Nephron (organoid): ENCODE measurements around the gene ARL2BP.
A peak's percentile ranks its signal among the peaks of the same experiment; 100 is the strongest.

ENCODE experiments used
- H3K27ac Mint-ChIP-seq, 3 experiments: 2 replicates each; pipeline ENCODE4 v1.8.0; 2020; ENCODE audit warnings: mixed read lengths in 3 of 3, mild to moderate bottlenecking in 2 of 3, moderate library complexity in 1 of 3
- H3K27me3 Mint-ChIP-seq: 2 replicates; pipeline ENCODE4 v1.8.0; 2021; ENCODE audit warnings: low read depth, mild to moderate bottlenecking, moderate library complexity, mixed read lengths
- H3K36me3 Mint-ChIP-seq: 2 replicates; pipeline ENCODE4 v1.8.0; 2020; ENCODE audit warnings: low read depth, mixed read lengths
- H3K4me1 Mint-ChIP-seq: 2 replicates; pipeline ENCODE4 v1.8.0; 2020; ENCODE audit warnings: mixed read lengths
- H3K4me3 Mint-ChIP-seq, 3 experiments: 2 replicates each; pipeline ENCODE4 v1.8.0; 2020; ENCODE audit warnings: mild to moderate bottlenecking in 3 of 3, mixed read lengths in 3 of 3, moderate library complexity in 2 of 3
- H3K9me3 Mint-ChIP-seq: 2 replicates; pipeline ENCODE4 v1.8.0; 2020; ENCODE audit warnings: mixed read lengths
- TF ChIP-seq, protein P1 (sequence below), 3 experiments: fragments of 200-600 bp; sonication (generic); IDR thresholded peaks; one replicate each; pipeline ENCODE4 v1.5.0; 2021; ENCODE audit warnings: antibody characterized with exemption in 3 of 3; ENCODE audit not compliant: unreplicated experiment in 3 of 3

ARL2BP gene

DNA sequence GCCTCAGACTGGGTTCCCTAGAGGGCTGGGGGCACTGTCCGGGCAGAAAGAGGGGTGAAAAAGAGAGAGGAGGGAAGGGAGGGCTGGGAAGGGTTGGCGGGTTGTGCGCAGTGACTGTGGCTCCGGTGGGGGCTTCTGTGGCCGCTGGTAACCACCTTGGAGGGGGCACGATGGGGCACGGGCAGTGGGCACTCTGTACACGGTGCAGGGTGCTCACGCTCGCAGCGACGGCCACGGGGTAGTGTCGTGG is 38.8 kb downstream of the ARL2BP start:
- no peak overlapping the region for H3K27ac Mint-ChIP-seq
- no peaks in the 10 kb centered on the region for H3K9me3 Mint-ChIP-seq
- H3K27me3 Mint-ChIP-seq, result peaks cover 74% of the 10 kb centered on the region
- no peaks in the 10 kb centered on the region for H3K4me1 Mint-ChIP-seq
- no peaks in the 10 kb centered on the region for H3K36me3 Mint-ChIP-seq
- TF ChIP-seq, protein P1, sequence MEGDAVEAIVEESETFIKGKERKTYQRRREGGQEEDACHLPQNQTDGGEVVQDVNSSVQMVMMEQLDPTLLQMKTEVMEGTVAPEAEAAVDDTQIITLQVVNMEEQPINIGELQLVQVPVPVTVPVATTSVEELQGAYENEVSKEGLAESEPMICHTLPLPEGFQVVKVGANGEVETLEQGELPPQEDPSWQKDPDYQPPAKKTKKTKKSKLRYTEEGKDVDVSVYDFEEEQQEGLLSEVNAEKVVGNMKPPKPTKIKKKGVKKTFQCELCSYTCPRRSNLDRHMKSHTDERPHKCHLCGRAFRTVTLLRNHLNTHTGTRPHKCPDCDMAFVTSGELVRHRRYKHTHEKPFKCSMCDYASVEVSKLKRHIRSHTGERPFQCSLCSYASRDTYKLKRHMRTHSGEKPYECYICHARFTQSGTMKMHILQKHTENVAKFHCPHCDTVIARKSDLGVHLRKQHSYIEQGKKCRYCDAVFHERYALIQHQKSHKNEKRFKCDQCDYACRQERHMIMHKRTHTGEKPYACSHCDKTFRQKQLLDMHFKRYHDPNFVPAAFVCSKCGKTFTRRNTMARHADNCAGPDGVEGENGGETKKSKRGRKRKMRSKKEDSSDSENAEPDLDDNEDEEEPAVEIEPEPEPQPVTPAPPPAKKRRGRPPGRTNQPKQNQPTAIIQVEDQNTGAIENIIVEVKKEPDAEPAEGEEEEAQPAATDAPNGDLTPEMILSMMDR (IDR thresholded peaks at IDR 0.05; ENCODE audit: unreplicated experiment in 3 of 3), result no peak
- H3K4me3 Mint-ChIP-seq, result peak overlapping the region; percentile 79 to 86 (median 79)

DNA sequence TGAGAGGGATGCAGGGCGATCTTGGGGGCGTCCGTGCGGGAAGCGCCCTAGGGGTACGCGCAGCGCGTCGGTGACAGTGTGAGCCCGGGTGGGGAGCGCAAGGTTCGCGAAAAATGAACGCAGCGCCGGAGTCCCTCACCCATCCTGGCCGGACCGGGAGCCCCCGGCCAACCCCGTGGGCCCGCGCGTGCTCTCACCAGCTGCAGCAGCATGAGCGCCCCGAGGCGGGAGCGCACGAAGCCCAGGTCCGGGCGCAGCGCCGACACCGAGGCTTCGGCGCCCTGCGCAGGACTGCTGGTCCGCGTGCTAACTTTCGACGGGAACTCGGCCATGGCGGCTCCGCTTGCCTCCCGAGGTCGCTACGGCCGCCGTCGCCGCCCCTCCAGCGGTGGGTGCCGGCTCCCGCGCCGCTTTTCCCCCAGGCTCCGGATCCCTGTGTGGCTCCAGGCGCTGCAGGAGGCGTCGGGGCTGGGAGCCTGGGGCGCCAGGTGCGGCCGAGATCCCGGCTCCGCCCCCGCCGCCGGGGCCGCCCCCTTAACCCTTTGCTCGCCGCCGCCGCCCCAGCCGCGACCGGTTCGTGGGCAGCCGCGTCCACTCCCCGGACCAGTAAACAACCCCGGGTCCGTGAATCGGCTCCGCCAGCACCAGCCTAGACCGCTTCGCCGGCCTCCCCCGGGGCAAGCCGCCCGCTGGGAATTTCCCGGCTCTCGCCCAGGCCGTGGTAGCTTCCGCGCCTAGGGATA is 39.3 kb downstream of the ARL2BP start, which contains the start of gene PLLP:
PLLP (minus strand) TSS at position 464 of the 743 bp plus-strand sequence; CDS start at position 332, 132 bp downstream.
- peak within 1 kb of the TSS; percentile 79 to 86 (median 79) for H3K4me3 Mint-ChIP-seq
- H3K27me3 Mint-ChIP-seq, result peaks cover 74% of the 10 kb centered on the region
- H3K4me1 Mint-ChIP-seq, result no peaks in the 10 kb centered on the region

DNA sequence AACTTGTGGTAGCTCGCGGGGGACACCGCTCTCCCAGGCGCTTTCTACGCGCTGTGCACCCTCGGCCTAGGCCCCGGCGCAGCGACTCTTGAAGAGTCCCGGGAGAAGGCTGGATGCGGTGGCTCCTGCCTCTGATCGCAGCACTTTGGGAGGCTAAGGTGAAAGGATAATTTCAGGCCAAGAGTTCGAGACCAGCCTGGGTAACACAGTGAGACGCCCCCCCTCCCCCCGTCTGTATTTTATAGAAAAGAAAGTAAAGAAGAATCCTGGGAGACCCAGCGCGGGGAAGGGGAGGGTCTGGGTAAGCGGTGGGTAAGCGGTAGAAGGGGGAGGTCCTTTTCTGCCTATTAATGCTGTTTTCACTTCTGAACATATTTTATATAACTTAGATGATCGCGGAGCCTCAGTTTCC is 39.9 kb downstream of the ARL2BP start:
- Mint-ChIP-seq H3K4me3 (peak overlapping the region; percentile 56 to 69 (median 66)), H3K27me3 (peaks cover 70% of the 10 kb centered on the region), H3K4me1 (no peaks in the 10 kb centered on the region), H3K9me3 (no peaks in the 10 kb centered on the region), H3K36me3 (no peaks in the 10 kb centered on the region), H3K27ac (no peak overlapping the region)
- TF ChIP-seq, protein P1 (IDR thresholded peaks at IDR 0.05; ENCODE audit: unreplicated experiment in 3 of 3), result no peak

More for the DNA sequence above, 39.3 kb downstream of the ARL2BP start, which contains the start of gene PLLP:
- TF ChIP-seq, protein P1 (IDR thresholded peaks at IDR 0.05; ENCODE audit: unreplicated experiment in 3 of 3), result no peak
- Mint-ChIP-seq H3K27ac (no peak within 1 kb of the TSS), H3K9me3 (no peaks in the 10 kb centered on the region), H3K36me3 (no peaks in the 10 kb centered on the region)

DNA sequence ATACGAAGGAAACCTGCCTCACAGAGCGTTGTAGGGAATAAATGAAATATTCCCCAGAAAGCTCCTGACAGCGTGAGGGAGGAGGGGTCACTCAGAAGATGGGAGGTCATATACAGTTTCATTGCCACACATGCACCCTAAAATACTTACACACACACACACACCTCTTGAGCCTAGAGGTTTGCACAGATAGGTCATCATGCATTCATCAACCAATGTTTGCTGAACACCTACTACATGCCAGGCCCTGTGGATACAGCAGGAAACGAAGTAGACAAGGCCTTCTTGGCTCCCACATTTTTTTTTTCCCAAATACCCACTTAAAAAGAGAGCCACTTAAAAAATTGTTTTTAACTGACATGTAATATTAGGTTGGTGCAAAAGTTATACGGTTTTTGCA is 40.3 kb downstream of the ARL2BP start:
- H3K9me3 Mint-ChIP-seq, result no peaks in the 10 kb centered on the region
- no peaks in the 10 kb centered on the region for H3K4me1 Mint-ChIP-seq
- H3K27ac Mint-ChIP-seq, result no peak overlapping the region
- peaks cover 66% of the 10 kb centered on the region for H3K27me3 Mint-ChIP-seq
- H3K36me3 Mint-ChIP-seq, result no peaks in the 10 kb centered on the region
- H3K4me3 Mint-ChIP-seq, result peak overlapping the region; percentile 43 to 69 (median 66)
- TF ChIP-seq, protein P1 (IDR thresholded peaks at IDR 0.05; ENCODE audit: unreplicated experiment in 3 of 3), result no peak

DNA sequence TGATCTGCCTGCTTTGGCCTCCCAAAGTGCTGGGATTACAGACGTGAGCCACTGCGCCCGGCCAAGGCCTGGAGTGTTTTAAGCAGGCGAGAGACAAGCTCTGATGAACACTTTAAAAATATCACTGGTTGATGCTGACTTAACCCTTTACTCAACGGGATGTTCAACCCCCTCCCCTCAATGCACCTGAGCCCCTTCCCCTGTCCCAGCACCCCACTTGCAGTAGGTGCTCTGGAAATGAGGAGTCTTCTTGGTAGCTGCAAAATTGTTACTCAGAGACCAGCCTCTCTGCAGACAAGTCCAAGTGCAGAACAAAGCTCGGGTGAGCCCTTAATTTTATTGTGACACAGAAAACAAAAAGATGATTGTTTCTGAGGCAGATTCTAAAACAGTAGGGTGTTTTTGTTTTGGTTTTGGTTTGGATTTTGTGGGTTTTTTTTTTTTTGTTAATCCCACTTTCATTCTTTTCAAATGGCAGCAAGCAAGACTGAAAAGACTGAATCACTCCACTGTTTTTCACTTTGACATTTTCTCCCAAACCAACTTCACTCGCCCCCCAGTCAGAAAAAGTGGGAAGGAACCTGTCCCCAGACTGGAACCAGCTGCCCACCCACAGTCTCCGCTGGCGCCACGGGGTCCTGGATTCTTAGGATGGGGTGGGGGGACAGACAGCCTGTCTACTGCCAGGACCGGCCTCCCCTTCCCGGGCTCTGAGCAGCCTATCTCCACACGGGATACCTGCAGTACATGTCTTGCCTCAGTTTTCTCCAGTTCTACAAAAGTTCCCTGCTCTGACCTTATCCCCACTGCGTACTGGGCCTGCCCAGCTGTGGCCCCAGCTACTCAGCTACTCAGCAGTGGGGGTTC is 44.6 kb downstream of the ARL2BP start:
- Mint-ChIP-seq H3K4me3 (no peak overlapping the region), H3K4me1 (no peaks in the 10 kb centered on the region), H3K9me3 (no peaks in the 10 kb centered on the region), H3K27ac (peak overlapping the region in 1 of 3 experiments; percentile 19), H3K27me3 (peaks cover 28% of the 10 kb centered on the region), H3K36me3 (no peaks in the 10 kb centered on the region)
- TF ChIP-seq, protein P1 (IDR thresholded peaks at IDR 0.05; ENCODE audit: unreplicated experiment in 3 of 3), result no peak
